HCT116 (cell line): ENCODE data around the gene SORT1. TPM values are rescaled to one million over a fixed set of nuclear protein-coding genes. Genes with fewer than 3 reads are reported as not detected.

ENCODE experiments used
- ATAC-seq: fragments of 200-7000 bp; cut with Tn5 transposase; 2 replicates; pipeline ENCODE4 v1.9.1; 2020; ENCODE audit warnings: mild to moderate bottlenecking, moderate library complexity
- BruUV-seq: library from RNA; stranded (reverse); fragments of 400-500 nt; replicated peaks from 2 replicates; lab custom pipeline; 2021; lab: Mats Ljungman, UMichigan
- CTCF ChIA-PET: fragments of 300-600 bp; sonication (Branson Sonifier 250); formaldehyde crosslinking; loops from one replicate; lab custom pipeline; 2021; ENCODE audit warnings: antibody characterized with exemption; lab: Charles Lee
- POLR2A ChIA-PET: fragments of 300-600, 350-600 bp; sonication (Branson Sonifier 250); formaldehyde crosslinking; loops from one replicate; lab custom pipeline; 2021; ENCODE audit warnings: antibody characterized with exemption; lab: Charles Lee
- RAD21 ChIA-PET, 2 experiments: fragments of 300-600 bp; sonication (Branson Sonifier 250); formaldehyde crosslinking; loops; one replicate each; lab custom pipeline; 2023; ENCODE audit warnings: low total read pairs in 2 of 2; ENCODE audit not compliant: uncharacterized antibody in 2 of 2, unreplicated experiment in 2 of 2, low non-redundant PET in 1 of 2; lab: Charles Lee
- DNase-seq: peaks from one replicate; pipeline ENCODE4 v3.0.0-alpha.2; 2010; ENCODE audit warnings: low read depth, low spot score
- H2AFZ ChIP-seq: fragments of 200-600 bp; shearing (Covaris generic), sonication (generic); 2 replicates; pipeline ENCODE4 v1.6.1; 2017; ENCODE audit warnings: low read depth, mixed run types, mixed read lengths, antibody characterized with exemption, low read length; ENCODE audit not compliant: poor library complexity, severe bottlenecking
- H3K27ac ChIP-seq: 2 replicates; pipeline ENCODE4 v1.5.1; 2012; ENCODE audit warnings: low read depth, low read length
- H3K27me3 ChIP-seq: fragments of 200-600 bp; sonication (generic); 2 replicates; pipeline ENCODE4 v1.6.1; 2016; ENCODE audit warnings: mixed run types, low read length, mixed read lengths; ENCODE audit not compliant: insufficient read depth
- H3K36me3 ChIP-seq, 2 experiments: fragments of 200-500 bp in 1 of 2; fragments of 200-600 bp in 1 of 2; sonication (Bioruptor generic) in 1 of 2; sonication (generic) in 1 of 2; 2 replicates each; pipeline versions ENCODE4 v1.5.1 to v1.6.1; 2014 to 2016; ENCODE audit warnings: low read length in 2 of 2, inconsistent platforms in 1 of 2, mixed read lengths in 1 of 2, mixed run types in 1 of 2; ENCODE audit not compliant: insufficient read depth in 2 of 2, control insufficient read depth in 1 of 2
- H3K4me1 ChIP-seq, 2 experiments: fragments of 200-600 bp in 1 of 2; sonication (generic) in 1 of 2; 2 replicates each; pipeline versions ENCODE4 v1.5.1 to v1.6.1; 2012 to 2017; ENCODE audit warnings: low read length in 2 of 2, inconsistent platforms in 1 of 2, mild to moderate bottlenecking in 1 of 2, mixed read lengths in 1 of 2, mixed run types in 1 of 2, moderate library complexity in 1 of 2; ENCODE audit not compliant: insufficient read depth in 2 of 2, control insufficient read depth in 1 of 2
- H3K4me2 ChIP-seq: fragments of 200-600 bp; sonication (generic); 2 replicates; pipeline ENCODE4 v1.6.1; 2017; ENCODE audit warnings: mixed run types, low read length, mixed read lengths
- H3K4me3 ChIP-seq, 2 experiments: fragments of 200-600 bp in 1 of 2; sonication (generic) in 1 of 2; replicated peaks in 1 of 2; 2 replicates each; pipeline ENCODE4 v1.5.1; 2011 to 2016; ENCODE audit warnings: low read length in 2 of 2, control low read depth in 1 of 2, low read depth in 1 of 2, mild to moderate bottlenecking in 1 of 2, mixed read lengths in 1 of 2, mixed run types in 1 of 2
- H3K79me2 ChIP-seq: fragments of 200-600 bp; sonication (generic); 2 replicates; pipeline ENCODE4 v1.6.1; 2017; ENCODE audit warnings: mild to moderate bottlenecking, mixed run types, low read length, moderate library complexity, mixed read lengths; ENCODE audit not compliant: insufficient read depth
- H3K9ac ChIP-seq: fragments of 200-600 bp; sonication (generic); 2 replicates; pipeline ENCODE4 v1.6.1; 2016; ENCODE audit warnings: low read length, mixed read lengths
- H3K9me2 ChIP-seq: fragments of 200-600 bp; sonication (generic), shearing (Covaris generic); 2 replicates; pipeline ENCODE4 v1.6.1; 2017; ENCODE audit warnings: mixed run types, mild to moderate bottlenecking, moderate library complexity; ENCODE audit not compliant: insufficient read depth
- H3K9me3 ChIP-seq, 2 experiments: fragments of 200-500 bp in 1 of 2; fragments of 200-600 bp in 1 of 2; sonication (Bioruptor generic) in 1 of 2; sonication (generic) in 1 of 2; 2 replicates each; pipeline ENCODE4 v1.6.1; 2014 to 2017; ENCODE audit warnings: low read length in 2 of 2, mixed read lengths in 2 of 2, inconsistent platforms in 1 of 2, low read depth in 1 of 2, mild to moderate bottlenecking in 1 of 2, mixed run types in 1 of 2, moderate library complexity in 1 of 2; ENCODE audit not compliant: control insufficient read depth in 1 of 2, insufficient read depth in 1 of 2
- H4K20me1 ChIP-seq: fragments of 200-600 bp; sonication (generic), shearing (Covaris generic); 2 replicates; pipeline ENCODE4 v1.6.1; 2017; ENCODE audit warnings: mixed run types, mild to moderate bottlenecking, moderate library complexity; ENCODE audit not compliant: insufficient read depth
- CBX3 ChIP-seq: IDR thresholded peaks from 2 replicates; pipeline ENCODE4 v1.6.1; 2012; ENCODE audit warnings: low read depth
- CEBPB ChIP-seq: IDR thresholded peaks from 2 replicates; pipeline ENCODE4 v1.6.1; 2012; ENCODE audit warnings: low read depth
- EGR1 ChIP-seq: IDR thresholded peaks from 2 replicates; pipeline ENCODE4 v1.6.1; 2012; ENCODE audit warnings: low read depth
- ELF1 ChIP-seq: IDR thresholded peaks from 2 replicates; pipeline ENCODE4 v1.6.1; 2012; ENCODE audit warnings: low read depth, borderline replicate concordance
- EZH2 ChIP-seq: fragments of 200-600 bp; sonication (generic); IDR thresholded peaks from 2 replicates; pipeline ENCODE4 v1.6.1; 2017; ENCODE audit warnings: antibody characterized with exemption, mixed run types
- EZH2phosphoT487 ChIP-seq: fragments of 200-600 bp; IDR thresholded peaks from 2 replicates; pipeline ENCODE4 v1.6.1; 2018; ENCODE audit warnings: antibody characterized with exemption, borderline replicate concordance
- FOSL1 ChIP-seq: IDR thresholded peaks from 2 replicates; pipeline ENCODE4 v1.6.1; 2012; ENCODE audit warnings: low read depth
- JUND ChIP-seq: IDR thresholded peaks from 2 replicates; pipeline ENCODE4 v1.6.1; 2012
- POLR2A ChIP-seq: IDR thresholded peaks from 2 replicates; pipeline ENCODE4 v1.7.0; 2011; ENCODE audit warnings: borderline replicate concordance; ENCODE audit not compliant: insufficient read depth, insufficient read length; ENCODE audit errors: extremely low read depth
- POLR2AphosphoS5 ChIP-seq: IDR thresholded peaks from 2 replicates; pipeline ENCODE4 v1.6.1; 2011; ENCODE audit warnings: mild to moderate bottlenecking, low read depth, low read length, moderate library complexity
- RAD21 ChIP-seq: IDR thresholded peaks from 2 replicates; pipeline ENCODE4 v1.6.1; 2012; ENCODE audit warnings: low read depth, mild to moderate bottlenecking
- SIN3A ChIP-seq: IDR thresholded peaks from 2 replicates; pipeline ENCODE4 v1.6.1; 2012; ENCODE audit warnings: low read depth
- SRF ChIP-seq: IDR thresholded peaks from 2 replicates; pipeline ENCODE4 v1.6.1; 2012; ENCODE audit warnings: low read depth
- TCF7L2 ChIP-seq: IDR thresholded peaks from 2 replicates; pipeline ENCODE4 v1.7.0; 2011; ENCODE audit warnings: borderline replicate concordance, inconsistent platforms; ENCODE audit not compliant: insufficient read depth, insufficient read length; ENCODE audit errors: extremely low read depth
- YY1 ChIP-seq: IDR thresholded peaks from 2 replicates; pipeline ENCODE4 v1.6.1; 2011; ENCODE audit warnings: low read length, low read depth, moderate library complexity, mild to moderate bottlenecking; ENCODE audit not compliant: insufficient replicate concordance; ENCODE audit errors: extremely low read depth
- ZFX ChIP-seq: fragments of 450-650 bp; IDR thresholded peaks from 2 replicates; pipeline ENCODE4 v1.6.1; 2017
- ZNF274 ChIP-seq: fragments of 200-500 bp; sonication (Bioruptor generic); IDR thresholded peaks from 2 replicates; pipeline ENCODE4 v1.6.1; 2014; ENCODE audit warnings: mild to moderate bottlenecking, low read depth, low read length, inconsistent platforms
- intact Hi-C: fragments of 100-400 bp; cut with micrococcal nuclease; formaldehyde crosslinking; loops from 2 replicates; pipeline ENCODE4 v1.10.0; 2022
- total RNA-seq: library from RNA; stranded (reverse); gene quantifications from one replicate; pipeline ENCODE4 v1.2.1, GENCODE V29; 2021; ENCODE audit not compliant: unreplicated experiment
- TF ChIP-seq, protein P1 (sequence below): IDR thresholded peaks from 2 replicates; pipeline ENCODE4 v1.6.1; 2012; ENCODE audit warnings: low read depth
- TF ChIP-seq, protein P2 (sequence below): IDR thresholded peaks from 2 replicates; pipeline ENCODE4 v1.6.1; 2012
- TF ChIP-seq, protein P3 (sequence below): IDR thresholded peaks from 2 replicates; pipeline ENCODE4 v1.6.1; 2012
- TF ChIP-seq, protein P4 (sequence below): IDR thresholded peaks from 2 replicates; pipeline ENCODE4 v1.6.1; 2011; ENCODE audit warnings: mild to moderate bottlenecking, low read length, moderate library complexity; ENCODE audit not compliant: insufficient replicate concordance; ENCODE audit errors: extremely low read depth

The SORT1 gene
- total RNA-seq, 1 experiment from 2014 or later = 20.2 TPM

DNA sequence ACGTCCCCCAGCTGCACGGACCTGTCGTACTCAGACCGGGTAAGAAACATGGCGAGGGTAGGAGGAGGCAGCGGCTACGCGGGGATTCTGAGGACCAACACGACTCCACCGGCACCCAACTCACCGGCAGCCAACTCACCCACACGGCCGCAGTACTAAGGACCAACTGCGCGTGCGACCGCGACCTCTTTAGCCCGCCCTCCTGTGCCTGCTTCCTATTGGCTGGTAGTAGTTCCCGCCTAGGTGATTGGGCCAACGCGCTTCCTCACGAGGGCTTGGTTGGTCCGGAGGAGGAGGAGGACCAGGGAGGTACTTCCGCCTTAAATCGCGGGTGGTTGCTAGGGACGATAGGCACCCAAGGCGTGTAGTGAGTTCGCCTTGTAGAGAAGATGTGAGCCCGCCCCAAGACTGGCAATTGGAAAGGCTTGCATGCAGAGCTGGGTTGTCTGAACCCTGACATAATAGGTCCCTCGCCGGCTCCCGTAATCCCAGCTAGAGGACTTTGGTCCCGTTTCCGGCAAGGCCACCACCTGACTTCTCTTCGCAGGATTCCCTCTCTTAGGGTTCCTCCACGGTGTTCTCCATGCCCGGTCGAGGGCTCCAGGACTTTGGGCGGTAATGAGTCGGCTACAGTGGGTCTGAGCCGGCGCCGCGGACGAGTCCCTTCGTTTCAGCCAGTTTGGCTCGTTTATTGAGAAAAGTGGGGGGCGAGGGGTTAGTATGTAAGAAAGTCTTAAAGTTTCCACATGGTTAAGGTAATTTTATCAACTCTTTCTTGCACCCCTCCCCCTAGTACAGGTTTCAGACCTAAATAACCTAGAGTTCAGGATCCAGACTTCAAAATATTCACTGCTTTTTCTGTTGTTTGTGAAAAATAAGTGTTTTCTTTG is 28.8 kb upstream of the SORT1 start, which contains the start of gene PSMA5:
TSS of gene PSMA5 (minus strand) at position 168 of the 890 bp plus-strand sequence. CDS start at position 50, 118 bp downstream.
- Histone ChIP-seq H3K9me2 (no peaks in the 10 kb centered on the region), H3K9ac (peak within 1 kb of the TSS; percentile 90), H3K4me3 (peak within 1 kb of the TSS; percentile 57 to 82), H3K4me2 (peak within 1 kb of the TSS; percentile 92), H3K9me3 (no peaks in the 10 kb centered on the region), H3K79me2 (peaks cover 55% of the 10 kb centered on the region), H4K20me1 (peaks cover 8% of the 10 kb centered on the region; the same call in 1 of the 2 replicates), H3K27me3 (no peaks in the 10 kb centered on the region), H2AFZ (no peak within 1 kb of the TSS), H3K27ac (peak within 1 kb of the TSS; percentile 68), H3K36me3 (peaks cover 3 to 4% of the 10 kb centered on the region in 2 experiments; a peak in 2 of 4 replicates), H3K4me1 (peaks cover 7 to 29% of the 10 kb centered on the region in 2 experiments)
- RAD21 ChIA-PET = no interaction called here
- BruUV-seq = no TSS peak
- intact Hi-C loops = loop anchor here (1.0 to 5.0 kb wide), 2 partner anchors 56 to 106 kb away; partner anchors contain the start of gene ATXN7L2
- CTCF ChIA-PET = interaction anchor here (1.1 to 2.1 kb wide), 2 partner anchors 68 to 106 kb away, joined by 3 to 10 read pairs; partner anchors contain the start of gene CYB561D1
- peak; percentile 99 for DNase-seq
- ATAC-seq = peak; percentile 96
- POLR2A ChIA-PET = interaction anchor here (0.9 to 1.2 kb wide), 2 partner anchors 28 to 68 kb away, joined by 3 read pairs; partner anchors contain the start of genes CYB561D1 and SORT1
- TF ChIP-seq ZFX (peak; percentile 54; the same call in 1 of the 2 replicates), EGR1 (no peak), CBX3 (0 out of 2 replicates have a peak, but pooled peaks have one; percentile 21), FOSL1 (no peak), JUND (no peak), ZNF274 (no peak), EZH2 (no peak), POLR2AphosphoS5 (peak; percentile 89), YY1 (peak; percentile 60), TCF7L2 (peak; percentile 13), POLR2A (no peak), ELF1 (peak; percentile 83), SRF (no peak), CEBPB (no peak), EZH2phosphoT487 (no peak), SIN3A (peak; percentile 80), RAD21 (no peak)
- TF ChIP-seq, protein P1, sequence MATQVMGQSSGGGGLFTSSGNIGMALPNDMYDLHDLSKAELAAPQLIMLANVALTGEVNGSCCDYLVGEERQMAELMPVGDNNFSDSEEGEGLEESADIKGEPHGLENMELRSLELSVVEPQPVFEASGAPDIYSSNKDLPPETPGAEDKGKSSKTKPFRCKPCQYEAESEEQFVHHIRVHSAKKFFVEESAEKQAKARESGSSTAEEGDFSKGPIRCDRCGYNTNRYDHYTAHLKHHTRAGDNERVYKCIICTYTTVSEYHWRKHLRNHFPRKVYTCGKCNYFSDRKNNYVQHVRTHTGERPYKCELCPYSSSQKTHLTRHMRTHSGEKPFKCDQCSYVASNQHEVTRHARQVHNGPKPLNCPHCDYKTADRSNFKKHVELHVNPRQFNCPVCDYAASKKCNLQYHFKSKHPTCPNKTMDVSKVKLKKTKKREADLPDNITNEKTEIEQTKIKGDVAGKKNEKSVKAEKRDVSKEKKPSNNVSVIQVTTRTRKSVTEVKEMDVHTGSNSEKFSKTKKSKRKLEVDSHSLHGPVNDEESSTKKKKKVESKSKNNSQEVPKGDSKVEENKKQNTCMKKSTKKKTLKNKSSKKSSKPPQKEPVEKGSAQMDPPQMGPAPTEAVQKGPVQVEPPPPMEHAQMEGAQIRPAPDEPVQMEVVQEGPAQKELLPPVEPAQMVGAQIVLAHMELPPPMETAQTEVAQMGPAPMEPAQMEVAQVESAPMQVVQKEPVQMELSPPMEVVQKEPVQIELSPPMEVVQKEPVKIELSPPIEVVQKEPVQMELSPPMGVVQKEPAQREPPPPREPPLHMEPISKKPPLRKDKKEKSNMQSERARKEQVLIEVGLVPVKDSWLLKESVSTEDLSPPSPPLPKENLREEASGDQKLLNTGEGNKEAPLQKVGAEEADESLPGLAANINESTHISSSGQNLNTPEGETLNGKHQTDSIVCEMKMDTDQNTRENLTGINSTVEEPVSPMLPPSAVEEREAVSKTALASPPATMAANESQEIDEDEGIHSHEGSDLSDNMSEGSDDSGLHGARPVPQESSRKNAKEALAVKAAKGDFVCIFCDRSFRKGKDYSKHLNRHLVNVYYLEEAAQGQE = no peak
- TF ChIP-seq, protein P2, sequence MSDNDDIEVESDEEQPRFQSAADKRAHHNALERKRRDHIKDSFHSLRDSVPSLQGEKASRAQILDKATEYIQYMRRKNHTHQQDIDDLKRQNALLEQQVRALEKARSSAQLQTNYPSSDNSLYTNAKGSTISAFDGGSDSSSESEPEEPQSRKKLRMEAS = peak; percentile 90
- TF ChIP-seq, protein P3, sequence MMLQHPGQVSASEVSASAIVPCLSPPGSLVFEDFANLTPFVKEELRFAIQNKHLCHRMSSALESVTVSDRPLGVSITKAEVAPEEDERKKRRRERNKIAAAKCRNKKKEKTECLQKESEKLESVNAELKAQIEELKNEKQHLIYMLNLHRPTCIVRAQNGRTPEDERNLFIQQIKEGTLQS = no peak
- TF ChIP-seq, protein P4, sequence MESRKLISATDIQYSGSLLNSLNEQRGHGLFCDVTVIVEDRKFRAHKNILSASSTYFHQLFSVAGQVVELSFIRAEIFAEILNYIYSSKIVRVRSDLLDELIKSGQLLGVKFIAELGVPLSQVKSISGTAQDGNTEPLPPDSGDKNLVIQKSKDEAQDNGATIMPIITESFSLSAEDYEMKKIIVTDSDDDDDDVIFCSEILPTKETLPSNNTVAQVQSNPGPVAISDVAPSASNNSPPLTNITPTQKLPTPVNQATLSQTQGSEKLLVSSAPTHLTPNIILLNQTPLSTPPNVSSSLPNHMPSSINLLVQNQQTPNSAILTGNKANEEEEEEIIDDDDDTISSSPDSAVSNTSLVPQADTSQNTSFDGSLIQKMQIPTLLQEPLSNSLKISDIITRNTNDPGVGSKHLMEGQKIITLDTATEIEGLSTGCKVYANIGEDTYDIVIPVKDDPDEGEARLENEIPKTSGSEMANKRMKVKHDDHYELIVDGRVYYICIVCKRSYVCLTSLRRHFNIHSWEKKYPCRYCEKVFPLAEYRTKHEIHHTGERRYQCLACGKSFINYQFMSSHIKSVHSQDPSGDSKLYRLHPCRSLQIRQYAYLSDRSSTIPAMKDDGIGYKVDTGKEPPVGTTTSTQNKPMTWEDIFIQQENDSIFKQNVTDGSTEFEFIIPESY = peak; percentile 81
